K562 (cell line): Measurements from ENCODE around the gene ERN1. TPM values are rescaled to one million over a fixed set of nuclear protein-coding genes. Genes with fewer than 3 reads are reported as not detected.

Experiments
- ADNP ChIP-seq: fragments of 200-800 bp; sonication (Bioruptor generic); IDR thresholded peaks from 2 replicates; pipeline ENCODE4 v1.6.1; 2016; ENCODE audit warnings: missing genetic modification characterization, missing compliant biosample characterization
- ASH1L ChIP-seq: fragments of 450-650 bp; IDR thresholded peaks from 2 replicates; pipeline ENCODE4 v1.6.1; 2018; ENCODE audit warnings: borderline replicate concordance, mild to moderate bottlenecking, low read depth; ENCODE audit not compliant: partially characterized antibody
- CEBPZ ChIP-seq: fragments of 150-350 bp; IDR thresholded peaks from 2 replicates; pipeline ENCODE4 v1.6.1; 2014; ENCODE audit warnings: low read depth, mild to moderate bottlenecking, low read length, borderline replicate concordance
- CXXC5 ChIP-seq: fragments of 250-450 bp; sonication (Bioruptor Pico); IDR thresholded peaks from 2 replicates; pipeline ENCODE4 v1.8.0; 2022; ENCODE audit warnings: inconsistent platforms, mild to moderate bottlenecking, moderate library complexity
- EP300 ChIP-seq: IDR thresholded peaks from 2 replicates; pipeline ENCODE4 v1.6.1; 2012; ENCODE audit warnings: low read length, improper control_type of control experiment
- FOSL1 ChIP-seq: fragments of 200-800 bp; sonication (Bioruptor generic); conservative IDR thresholded peaks from 2 replicates; pipeline ENCODE4 v1.6.1; 2016; ENCODE audit warnings: missing genetic modification characterization, missing compliant biosample characterization
- FOXA3 ChIP-seq, 2 experiments: fragments of 450-650 bp in 1 of 2; sonication (generic) in 1 of 2; formaldehyde crosslinking; IDR thresholded peaks in 1 of 2; conservative IDR thresholded peaks in 1 of 2; 2 replicates each; pipeline versions ENCODE4 v1.4.0 to v1.8.0; 2020 to 2022; ENCODE audit warnings: mild to moderate bottlenecking in 2 of 2, missing genetic modification reagents in 1 of 2
- NCOA2 ChIP-seq, 2 experiments: fragments of 450-650 bp; IDR thresholded peaks; 2 replicates each; pipeline ENCODE4 v1.6.1; 2018; ENCODE audit warnings: mild to moderate bottlenecking in 2 of 2, moderate library complexity in 1 of 2; ENCODE audit not compliant: partially characterized antibody in 2 of 2
- PTTG1 ChIP-seq: fragments of 450-650 bp; IDR thresholded peaks from 2 replicates; pipeline ENCODE4 v1.6.1; 2016; ENCODE audit warnings: low read depth, mild to moderate bottlenecking, missing genetic modification characterization, missing compliant biosample characterization
- polyA plus RNA-seq, 8 experiments: library from polyadenylated mRNA; depleted of rRNA in 4 of 8; stranded (reverse) in 5 of 8; unstranded in 3 of 8; fragments of >200 nt; fragmentation: Nextera tagmentation in 2 of 8; fragmentation: Illumina TruSeq in 1 of 8; extraction: Ambion mirVana in 2 of 8; extraction: Trizol in 1 of 8; gene quantifications; 2 replicates each; pipeline versions ENCODE4 v1.2.1 to v1.2.3, GENCODE V29; 2011 to 2014; ENCODE audit warnings: inconsistent platforms in 1 of 8, missing spikeins in 1 of 8
- total RNA-seq, 7 experiments: library from RNA; depleted of rRNA in 6 of 7; stranded (reverse); fragments of >200 nt in 6 of 7; fragmentation: Illumina TruSeq in 2 of 7; extraction: Trizol in 2 of 7; gene quantifications; 2 replicates each; pipeline versions ENCODE4 v1.2.1 to v1.2.3, GENCODE V29; 2011 to 2021; ENCODE audit warnings: low replicate concordance in 1 of 7
- TF ChIP-seq, protein P1 (sequence below): IDR thresholded peaks from 2 replicates; pipeline ENCODE4 v1.6.1; 2012; ENCODE audit warnings: low read depth, low read length, improper control_type of control experiment, borderline replicate concordance
- TF ChIP-seq, protein P2 (sequence below), 2 experiments: fragments of 200-800 bp in 1 of 2; sonication (Bioruptor generic) in 1 of 2; sonication (generic) in 1 of 2; formaldehyde crosslinking in 1 of 2; IDR thresholded peaks in 1 of 2; conservative IDR thresholded peaks in 1 of 2; 2 replicates each; pipeline versions ENCODE4 v1.5.0 to v1.6.1; 2016 to 2020; ENCODE audit warnings: missing compliant biosample characterization in 1 of 2, missing genetic modification characterization in 1 of 2, missing genetic modification reagents in 1 of 2
- TF ChIP-seq, protein P3 (sequence below): fragments of 250-450 bp; sonication (Bioruptor Pico); IDR thresholded peaks from 2 replicates; pipeline ENCODE4 v1.9.0; 2021; ENCODE audit warnings: mild to moderate bottlenecking, inconsistent platforms

ERN1 gene
- total and polyA plus RNA-seq, 9 of the 15 experiments (the other 6 are each of a cell fraction or from before 2014, with no cell fraction given): 2.1 to 22.5 (median 7.3) TPM

- peak; percentile 33; the same call in 1 of the 2 replicates for TF ChIP-seq EP300
- TF ChIP-seq CXXC5 (CRISPR knock-in tag): 0 out of 2 replicates have a peak, but pooled peaks have one; percentile 18
- TF ChIP-seq, protein P1, sequence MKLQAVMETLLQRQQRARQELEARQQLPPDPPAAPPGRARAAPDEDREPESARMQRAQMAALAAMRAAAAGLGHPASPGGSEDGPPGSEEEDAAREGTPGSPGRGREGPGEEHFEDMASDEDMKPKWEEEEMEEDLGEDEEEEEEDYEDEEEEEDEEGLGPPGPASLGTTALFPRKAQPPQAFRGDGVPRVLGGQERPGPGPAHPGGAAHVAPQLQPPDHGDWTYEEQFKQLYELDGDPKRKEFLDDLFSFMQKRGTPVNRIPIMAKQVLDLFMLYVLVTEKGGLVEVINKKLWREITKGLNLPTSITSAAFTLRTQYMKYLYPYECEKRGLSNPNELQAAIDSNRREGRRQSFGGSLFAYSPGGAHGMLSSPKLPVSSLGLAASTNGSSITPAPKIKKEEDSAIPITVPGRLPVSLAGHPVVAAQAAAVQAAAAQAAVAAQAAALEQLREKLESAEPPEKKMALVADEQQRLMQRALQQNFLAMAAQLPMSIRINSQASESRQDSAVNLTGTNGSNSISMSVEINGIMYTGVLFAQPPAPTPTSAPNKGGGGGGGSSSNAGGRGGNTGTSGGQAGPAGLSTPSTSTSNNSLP: 0 out of 2 replicates have a peak, but pooled peaks have one; percentile 25
- TF ChIP-seq FOXA3 (CRISPR knock-in tag; conservative IDR thresholded peaks at IDR 0.05 in 1 of 2, IDR thresholded peaks at IDR 0.05 in 1 of 2): peak; percentile 95 to 98
- TF ChIP-seq ASH1L: no peak
- peak; percentile 40; the same call in 1 of the 2 replicates for TF ChIP-seq PTTG1 (tag)
- TF ChIP-seq, protein P2, sequence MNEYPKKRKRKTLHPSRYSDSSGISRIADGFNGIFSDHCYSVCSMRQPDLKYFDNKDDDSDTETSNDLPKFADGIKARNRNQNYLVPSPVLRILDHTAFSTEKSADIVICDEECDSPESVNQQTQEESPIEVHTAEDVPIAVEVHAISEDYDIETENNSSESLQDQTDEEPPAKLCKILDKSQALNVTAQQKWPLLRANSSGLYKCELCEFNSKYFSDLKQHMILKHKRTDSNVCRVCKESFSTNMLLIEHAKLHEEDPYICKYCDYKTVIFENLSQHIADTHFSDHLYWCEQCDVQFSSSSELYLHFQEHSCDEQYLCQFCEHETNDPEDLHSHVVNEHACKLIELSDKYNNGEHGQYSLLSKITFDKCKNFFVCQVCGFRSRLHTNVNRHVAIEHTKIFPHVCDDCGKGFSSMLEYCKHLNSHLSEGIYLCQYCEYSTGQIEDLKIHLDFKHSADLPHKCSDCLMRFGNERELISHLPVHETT (CRISPR knock-in tag; conservative IDR thresholded peaks at IDR 0.05 in 1 of 2, IDR thresholded peaks at IDR 0.05 in 1 of 2): 0 out of 4 replicates have a peak, but pooled peaks of 1 of the 2 experiments have one; percentile 29
- TF ChIP-seq CEBPZ: no peak
- TF ChIP-seq, protein P3, sequence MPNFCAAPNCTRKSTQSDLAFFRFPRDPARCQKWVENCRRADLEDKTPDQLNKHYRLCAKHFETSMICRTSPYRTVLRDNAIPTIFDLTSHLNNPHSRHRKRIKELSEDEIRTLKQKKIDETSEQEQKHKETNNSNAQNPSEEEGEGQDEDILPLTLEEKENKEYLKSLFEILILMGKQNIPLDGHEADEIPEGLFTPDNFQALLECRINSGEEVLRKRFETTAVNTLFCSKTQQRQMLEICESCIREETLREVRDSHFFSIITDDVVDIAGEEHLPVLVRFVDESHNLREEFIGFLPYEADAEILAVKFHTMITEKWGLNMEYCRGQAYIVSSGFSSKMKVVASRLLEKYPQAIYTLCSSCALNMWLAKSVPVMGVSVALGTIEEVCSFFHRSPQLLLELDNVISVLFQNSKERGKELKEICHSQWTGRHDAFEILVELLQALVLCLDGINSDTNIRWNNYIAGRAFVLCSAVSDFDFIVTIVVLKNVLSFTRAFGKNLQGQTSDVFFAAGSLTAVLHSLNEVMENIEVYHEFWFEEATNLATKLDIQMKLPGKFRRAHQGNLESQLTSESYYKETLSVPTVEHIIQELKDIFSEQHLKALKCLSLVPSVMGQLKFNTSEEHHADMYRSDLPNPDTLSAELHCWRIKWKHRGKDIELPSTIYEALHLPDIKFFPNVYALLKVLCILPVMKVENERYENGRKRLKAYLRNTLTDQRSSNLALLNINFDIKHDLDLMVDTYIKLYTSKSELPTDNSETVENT (CRISPR knock-in tag): no peak
- peak; percentile 56 for TF ChIP-seq FOSL1 (tag)
- TF ChIP-seq ADNP: 0 out of 2 replicates have a peak, but pooled peaks have one; percentile 33
- no peak for TF ChIP-seq NCOA2 (IDR thresholded peaks at IDR 0.05; ENCODE audit: partially characterized antibody in 2 of 2)
These were observed 45.6 kb downstream of the ERN1 start (continued) for GRCh38 chr17:64084086-64084939.
